ENCODE results near the gene MVD. TPM values are rescaled to one million over a fixed set of nuclear protein-coding genes. Genes with fewer than 3 reads are reported as not detected.

Gene MVD
- total and polyA plus RNA-seq, 2 of the 13 experiments (the other 11 are each of a cell fraction or from before 2014, with no cell fraction given): 28.1 to 187 TPM

GRCh38 chr16:88639231-88640038 is 23.5 kb downstream of the MVD start (continued):
- TF ChIP-seq ZNF101 (CRISPR knock-in tag; IDR thresholded peaks at IDR 0.05; ENCODE audit: borderline replicate concordance, low read depth) (0 out of 2 replicates have a peak, but pooled peaks have one; percentile 43), ZBTB44 (CRISPR knock-in tag; IDR thresholded peaks at IDR 0.05) (no peak), SRY (CRISPR knock-in tag; IDR thresholded peaks at IDR 0.05) (0 out of 2 replicates have a peak, but pooled peaks have one; percentile 33), POLR2AphosphoS5 (IDR thresholded peaks at IDR 0.05; ENCODE audit: low read depth, low read length) (no peak), ZFP41 (CRISPR knock-in tag; IDR thresholded peaks at IDR 0.05; ENCODE audit: borderline replicate concordance) (no peak), PAWR (CRISPR knock-in tag; IDR thresholded peaks at IDR 0.05; ENCODE audit: borderline replicate concordance) (no peak), ZNF772 (CRISPR knock-in tag; IDR thresholded peaks at IDR 0.05) (no peak), ZNF607 (CRISPR knock-in tag; IDR thresholded peaks at IDR 0.05; ENCODE audit: borderline replicate concordance) (no peak), ZNF740 (CRISPR knock-in tag; IDR thresholded peaks at IDR 0.05) (no peak), ZNF274 (CRISPR knock-in tag; IDR thresholded peaks at IDR 0.05) (no peak), ZNF354B (CRISPR knock-in tag; IDR thresholded peaks at IDR 0.05) (no peak), HMG20B (CRISPR knock-in tag; conservative IDR thresholded peaks at IDR 0.05) (no peak), ZNF780A (CRISPR knock-in tag; IDR thresholded peaks at IDR 0.05) (no peak), TIGD3 (CRISPR knock-in tag; IDR thresholded peaks at IDR 0.05; ENCODE audit: borderline replicate concordance) (no peak), SIN3A (IDR thresholded peaks at IDR 0.05; ENCODE audit: borderline replicate concordance, low read depth, low read length) (no peak), ZFP91 (CRISPR knock-in tag; IDR thresholded peaks at IDR 0.05; ENCODE audit: borderline replicate concordance) (peak; percentile 70; the same call in 1 of the 2 replicates), STAT6 (CRISPR knock-in tag; IDR thresholded peaks at IDR 0.05; ENCODE audit: borderline replicate concordance) (no peak), HES4 (CRISPR knock-in tag; IDR thresholded peaks at IDR 0.05; ENCODE audit: borderline replicate concordance) (no peak), NFE2L2 (IDR thresholded peaks at IDR 0.05; ENCODE audit: low read length) (no peak), SP4 (CRISPR knock-in tag; IDR thresholded peaks at IDR 0.05) (no peak), ZNF383 (CRISPR knock-in tag; IDR thresholded peaks at IDR 0.05; ENCODE audit: borderline replicate concordance) (peak; percentile 68; the same call in 1 of the 2 replicates), KMT2A (CRISPR knock-in tag; IDR thresholded peaks at IDR 0.05) (0 out of 2 replicates have a peak, but pooled peaks have one; percentile 25)

All from HepG2 (cell line).